Fibroblast of the aortic adventitia (primary cell): ENCODE measurements around the gene HPD. TPM values are rescaled to one million over a fixed set of nuclear protein-coding genes. Genes with fewer than 3 reads are reported as not detected.

Experiments
- DNase-seq: peaks from one replicate; pipeline ENCODE4 v3.0.0-alpha.2; 2010; ENCODE audit warnings: low read depth
- H3K4me3 ChIP-seq: 2 replicates; pipeline ENCODE4 v1.5.1; 2011; ENCODE audit warnings: low read depth, mild to moderate bottlenecking, control low read depth, low read length, moderate library complexity
- total RNA-seq: library from RNA; depleted of rRNA; stranded (reverse); fragments of >200 nt; gene quantifications from 2 replicates; pipeline ENCODE4 v1.2.3, GENCODE V29; 2012; ENCODE audit warnings: low replicate concordance
- TF ChIP-seq, protein P1 (sequence below): IDR thresholded peaks from 2 replicates; pipeline ENCODE4 v1.5.1; 2011; ENCODE audit warnings: mild to moderate bottlenecking, low read length, control low read depth, inconsistent platforms; ENCODE audit not compliant: insufficient read depth

The HPD gene
- total RNA-seq, 1 donor: 1.8 TPM

DNA sequence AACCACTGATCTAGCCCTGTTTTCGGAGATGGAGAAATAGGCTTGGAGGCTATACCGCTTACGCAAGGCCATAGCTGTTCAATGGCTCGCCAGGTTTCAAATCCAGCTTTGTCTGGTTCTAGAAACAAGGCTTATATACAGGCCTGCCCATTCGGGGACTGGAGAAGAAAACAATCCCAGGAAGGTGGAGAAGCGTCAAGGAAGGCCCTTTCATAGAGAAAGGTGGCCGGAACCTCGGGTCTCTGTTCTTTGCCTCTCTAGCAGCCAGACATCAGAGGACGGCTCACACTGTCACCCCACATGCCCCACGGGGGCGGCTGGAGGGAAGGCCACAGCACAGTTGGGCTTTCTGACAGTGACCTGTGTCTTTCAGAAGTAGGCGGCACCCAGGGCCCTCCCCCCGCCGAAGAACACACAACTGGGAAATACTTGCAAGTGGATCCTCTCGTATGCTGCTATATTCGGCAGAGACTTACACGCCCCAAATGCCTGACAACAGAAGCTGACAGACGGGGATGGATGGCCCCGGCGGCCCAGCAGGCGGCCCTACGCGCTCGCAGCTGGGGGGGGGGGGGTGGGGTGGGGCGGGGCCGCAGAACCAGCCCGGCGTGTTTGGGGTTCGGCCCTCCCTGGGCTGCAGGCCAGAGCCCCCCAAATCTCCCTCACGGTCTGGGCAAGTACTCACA lies 59.4 kb downstream of the HPD start:
- TF ChIP-seq, protein P1, sequence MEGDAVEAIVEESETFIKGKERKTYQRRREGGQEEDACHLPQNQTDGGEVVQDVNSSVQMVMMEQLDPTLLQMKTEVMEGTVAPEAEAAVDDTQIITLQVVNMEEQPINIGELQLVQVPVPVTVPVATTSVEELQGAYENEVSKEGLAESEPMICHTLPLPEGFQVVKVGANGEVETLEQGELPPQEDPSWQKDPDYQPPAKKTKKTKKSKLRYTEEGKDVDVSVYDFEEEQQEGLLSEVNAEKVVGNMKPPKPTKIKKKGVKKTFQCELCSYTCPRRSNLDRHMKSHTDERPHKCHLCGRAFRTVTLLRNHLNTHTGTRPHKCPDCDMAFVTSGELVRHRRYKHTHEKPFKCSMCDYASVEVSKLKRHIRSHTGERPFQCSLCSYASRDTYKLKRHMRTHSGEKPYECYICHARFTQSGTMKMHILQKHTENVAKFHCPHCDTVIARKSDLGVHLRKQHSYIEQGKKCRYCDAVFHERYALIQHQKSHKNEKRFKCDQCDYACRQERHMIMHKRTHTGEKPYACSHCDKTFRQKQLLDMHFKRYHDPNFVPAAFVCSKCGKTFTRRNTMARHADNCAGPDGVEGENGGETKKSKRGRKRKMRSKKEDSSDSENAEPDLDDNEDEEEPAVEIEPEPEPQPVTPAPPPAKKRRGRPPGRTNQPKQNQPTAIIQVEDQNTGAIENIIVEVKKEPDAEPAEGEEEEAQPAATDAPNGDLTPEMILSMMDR: no peak
- DNase-seq: peak; percentile 83
- peak overlapping the region; percentile 67 for H3K4me3 ChIP-seq

DNA sequence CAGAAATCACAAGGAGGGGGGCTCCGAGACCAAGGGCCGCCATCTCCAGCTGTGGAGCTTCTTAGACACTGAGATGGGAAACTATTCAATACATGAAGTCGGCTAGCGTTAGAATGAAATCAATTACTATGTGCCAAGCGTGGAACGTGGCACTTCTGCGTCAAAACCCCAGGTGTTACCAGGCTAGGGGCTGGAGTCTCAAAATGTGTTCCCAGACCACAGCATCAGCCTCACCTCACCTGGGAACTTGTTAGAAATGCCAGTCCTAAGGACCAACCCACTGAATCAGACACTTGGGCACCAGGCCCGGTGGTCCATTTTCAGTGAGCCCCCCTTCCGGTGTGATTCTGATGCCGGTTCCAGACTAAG lies 59.9 kb downstream of the HPD start:
- H3K4me3 ChIP-seq: peak overlapping the region; percentile 63
- TF ChIP-seq, protein P1: no peak
- no peak for DNase-seq

DNA sequence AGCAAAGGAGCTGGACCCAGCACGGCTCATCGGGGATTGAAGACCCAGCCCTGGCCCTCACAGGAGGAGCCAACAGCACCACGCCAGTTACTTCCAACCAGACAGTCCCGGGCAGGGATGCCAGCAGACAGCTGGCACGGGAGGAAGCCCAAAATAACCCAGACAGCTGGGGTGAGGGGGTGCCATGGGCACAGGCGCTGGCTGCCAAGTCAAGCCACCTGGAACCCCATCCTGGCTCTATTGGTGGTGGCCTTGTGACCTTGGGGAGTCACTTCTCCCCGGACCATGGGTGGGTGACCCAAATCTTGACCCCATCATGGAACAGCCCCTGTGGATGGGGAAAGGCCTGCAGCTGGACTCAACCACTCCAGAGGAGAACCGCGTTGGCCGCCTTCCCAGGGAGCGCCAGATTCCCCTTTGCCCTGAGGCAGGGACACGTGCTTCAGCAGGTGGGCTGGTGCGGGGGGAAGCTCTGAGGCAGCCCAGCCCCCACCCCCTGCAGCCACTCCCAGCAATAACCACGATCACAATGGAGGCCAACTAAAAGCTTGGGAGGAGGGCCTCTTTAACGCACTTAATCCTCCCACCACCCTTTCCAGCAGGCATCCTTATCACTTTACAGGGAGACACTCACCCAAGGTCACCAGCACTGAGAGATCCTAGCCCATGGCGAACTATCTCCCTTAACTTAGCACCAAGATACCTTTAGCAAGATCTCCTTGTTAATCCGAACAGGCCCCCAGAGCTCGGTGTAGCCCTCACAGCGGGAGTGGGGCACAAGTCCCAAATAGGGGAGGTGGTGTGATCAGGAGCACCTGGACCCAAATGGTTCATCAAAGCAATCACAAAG lies 60.5 kb downstream of the HPD start:
- peak; percentile 46 for DNase-seq
- H3K4me3 ChIP-seq: peak overlapping the region; percentile 63

DNA sequence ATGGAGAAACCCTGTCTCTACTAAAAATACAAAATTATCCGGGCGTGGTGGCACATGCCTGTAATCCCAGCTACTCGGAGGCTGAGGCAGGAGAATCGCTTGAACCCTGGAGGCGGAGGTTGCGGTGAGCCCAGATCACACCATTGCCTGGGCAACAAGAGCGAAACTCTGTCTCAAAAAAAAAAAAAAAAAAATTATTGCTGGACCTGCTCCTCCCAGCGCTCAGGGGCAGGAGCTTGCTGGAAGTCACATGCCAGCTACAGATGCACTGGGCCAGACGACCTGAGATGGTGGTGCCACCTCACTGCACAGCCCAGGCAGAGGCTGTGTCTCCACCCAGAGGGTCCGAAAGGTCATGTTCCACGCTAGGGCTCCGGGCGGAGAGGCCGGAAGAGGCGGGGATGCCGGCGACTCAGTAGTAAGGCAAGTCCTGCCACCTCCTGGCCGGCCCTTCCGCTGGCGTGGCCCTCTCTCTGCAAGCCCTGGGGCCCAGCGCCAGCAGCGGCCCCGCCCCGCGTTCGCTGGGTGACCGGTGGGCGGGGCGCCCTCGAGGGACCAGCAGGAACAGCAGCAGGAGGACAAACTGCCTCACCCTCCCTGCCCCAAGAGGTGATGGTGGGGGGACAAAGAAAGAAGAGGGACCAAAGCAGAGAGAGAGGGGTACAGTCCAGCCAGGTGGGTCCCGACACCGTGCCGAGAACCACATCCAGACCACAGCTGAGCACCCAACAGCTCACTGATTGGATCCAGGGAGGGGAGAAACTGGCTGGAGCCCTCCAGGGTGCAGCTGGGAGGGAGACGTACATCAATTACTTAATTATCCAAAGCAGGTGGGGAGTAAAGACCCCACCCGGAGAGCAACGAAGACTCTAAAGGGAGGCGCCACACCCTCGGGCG lies 61.6 kb downstream of the HPD start:
- peak; percentile 87 for DNase-seq
- TF ChIP-seq, protein P1: peak; percentile 44
- H3K4me3 ChIP-seq: peak overlapping the region; percentile 63

More for the DNA sequence above, 60.5 kb downstream of the HPD start:
- TF ChIP-seq, protein P1: no peak

DNA sequence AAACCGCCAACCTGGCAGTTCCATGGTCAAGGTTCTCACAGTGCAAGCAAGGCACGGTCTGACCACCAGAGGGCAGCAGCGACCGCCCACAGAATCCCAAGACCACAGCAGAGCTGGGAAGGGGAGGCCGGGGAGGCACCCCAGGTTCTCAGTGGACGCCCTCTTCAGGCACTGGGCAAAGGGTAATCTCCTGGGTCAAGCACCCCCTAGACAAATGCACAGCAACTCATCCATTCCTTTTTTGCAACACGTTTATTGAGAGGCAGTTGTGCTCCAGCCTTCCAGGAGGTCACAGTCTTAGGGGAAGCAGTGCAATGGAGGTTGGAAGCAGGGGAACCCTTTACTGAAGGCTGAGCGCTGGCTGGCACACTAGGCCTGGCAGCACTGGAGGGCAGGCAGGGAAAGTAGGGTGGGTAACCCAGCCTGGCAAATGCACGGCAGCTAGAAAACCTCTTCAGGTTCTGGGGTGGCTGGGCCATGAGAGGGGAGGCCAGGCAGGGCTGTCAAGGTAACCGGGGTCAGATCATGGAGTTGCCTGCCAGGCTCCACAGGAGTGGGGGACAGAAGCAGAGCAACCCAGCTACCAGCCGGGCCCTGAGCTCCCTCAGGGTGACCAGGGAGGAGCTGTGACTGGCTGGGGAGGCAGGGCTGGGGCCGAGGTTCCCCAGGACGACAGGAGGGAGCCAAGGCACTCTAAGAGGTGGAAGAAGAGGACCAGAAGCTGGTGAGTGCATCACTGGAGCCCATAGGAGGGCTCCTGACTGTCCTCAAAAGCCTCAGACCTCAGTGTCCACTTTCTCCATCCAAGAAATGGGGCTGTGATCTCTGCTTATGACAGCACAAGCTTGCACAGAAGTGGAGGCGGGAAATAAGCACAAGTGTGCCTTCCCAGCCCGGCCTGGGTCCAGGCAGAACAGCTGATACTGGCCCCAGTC lies 63.4 kb downstream of the HPD start:
- TF ChIP-seq, protein P1: peak; percentile 95
- H3K4me3 ChIP-seq: no peak overlapping the region
- DNase-seq: peak; percentile 90
